Activated T-helper 17 cell treated with anti-CD3 and anti-CD28 coated beads, Interleukin-2, amount 50 U/mL, for 72 hours (primary cell): ENCODE data around the gene ROBO1. TPM values are rescaled to one million over a fixed set of nuclear protein-coding genes. Genes with fewer than 3 reads are reported as not detected.

ENCODE experiments used
- ATAC-seq: fragments of 150-1000 bp; cut with Tn5 transposase; replicated peaks from 2 replicates; pipeline ENCODE4 v1.10.0; 2021; ENCODE audit warnings: mild to moderate bottlenecking, moderate library complexity
- H3K27ac Mint-ChIP-seq: one replicate; pipeline ENCODE4 v1.8.0; 2022; ENCODE audit warnings: mixed read lengths
- H3K27me3 Mint-ChIP-seq: one replicate; pipeline ENCODE4 v1.8.0; 2022; ENCODE audit warnings: mixed read lengths
- H3K36me3 Mint-ChIP-seq: one replicate; pipeline ENCODE4 v1.8.0; 2022; ENCODE audit warnings: low read depth, mild to moderate bottlenecking, mixed read lengths
- H3K4me1 Mint-ChIP-seq: one replicate; pipeline ENCODE4 v1.8.0; 2022; ENCODE audit warnings: mixed read lengths
- H3K4me3 Mint-ChIP-seq: one replicate; pipeline ENCODE4 v1.8.0; 2022; ENCODE audit warnings: mild to moderate bottlenecking, mixed read lengths
- H3K9me3 Mint-ChIP-seq: one replicate; pipeline ENCODE4 v1.8.0; 2022; ENCODE audit warnings: mixed read lengths
- total RNA-seq, 2 donors: library from RNA; stranded (reverse); gene quantifications; one replicate each; pipeline ENCODE4 v1.2.3, GENCODE V29; 2022

Gene ROBO1
- total RNA-seq, 2 donors from 2014 or later, result not detected

GRCh38 chr3:79002465-79003372 is 765.1 kb downstream of the ROBO1 start:
- H3K4me1 Mint-ChIP-seq, result no peaks in the 10 kb centered on the region
- H3K4me3 Mint-ChIP-seq, result no peak overlapping the region
- no peak overlapping the region for H3K27ac Mint-ChIP-seq
- ATAC-seq, result no peak
- H3K36me3 Mint-ChIP-seq, result no peaks in the 10 kb centered on the region
- no peaks in the 10 kb centered on the region for H3K27me3 Mint-ChIP-seq
- H3K9me3 Mint-ChIP-seq, result peaks cover 14% of the 10 kb centered on the region

GRCh38 chr3:79001255-79001654 is 766.5 kb downstream of the ROBO1 start:
- Mint-ChIP-seq H3K9me3 (peaks cover 24% of the 10 kb centered on the region), H3K36me3 (no peaks in the 10 kb centered on the region), H3K4me3 (no peak overlapping the region), H3K27me3 (no peaks in the 10 kb centered on the region), H3K27ac (no peak overlapping the region), H3K4me1 (no peaks in the 10 kb centered on the region)
- ATAC-seq, result no peak

GRCh38 chr3:78999139-78999538 is 768.7 kb downstream of the ROBO1 start:
- Mint-ChIP-seq H3K36me3 (no peaks in the 10 kb centered on the region), H3K27ac (no peak overlapping the region), H3K27me3 (no peaks in the 10 kb centered on the region), H3K4me1 (no peaks in the 10 kb centered on the region), H3K9me3 (peaks cover 28% of the 10 kb centered on the region), H3K4me3 (no peak overlapping the region)
- ATAC-seq, result no peak

GRCh38 chr3:78995087-78995486 is 772.7 kb downstream of the ROBO1 start:
- H3K4me1 Mint-ChIP-seq, result no peaks in the 10 kb centered on the region
- no peak overlapping the region for H3K4me3 Mint-ChIP-seq
- no peak overlapping the region for H3K27ac Mint-ChIP-seq
- H3K9me3 Mint-ChIP-seq, result peaks cover 34% of the 10 kb centered on the region
- H3K27me3 Mint-ChIP-seq, result no peaks in the 10 kb centered on the region
- ATAC-seq, result no peak
- H3K36me3 Mint-ChIP-seq, result no peaks in the 10 kb centered on the region

- Mint-ChIP-seq H3K27me3 (no peaks in the 10 kb centered on the region), H3K4me3 (no peak overlapping the region)
Observed at GRCh38 chr3:78994174-78995027, 773.4 kb downstream of the ROBO1 start.

GRCh38 chr3:78993375-78993774 is 774.4 kb downstream of the ROBO1 start:
- Mint-ChIP-seq H3K36me3 (no peaks in the 10 kb centered on the region), H3K27ac (no peak overlapping the region), H3K4me1 (no peaks in the 10 kb centered on the region), H3K4me3 (no peak overlapping the region), H3K9me3 (peaks cover 34% of the 10 kb centered on the region), H3K27me3 (no peaks in the 10 kb centered on the region)
- no peak for ATAC-seq

More at GRCh38 chr3:78994174-78995027, 773.4 kb downstream of the ROBO1 start:
- Mint-ChIP-seq H3K27ac (no peak overlapping the region), H3K9me3 (peaks cover 34% of the 10 kb centered on the region), H3K36me3 (no peaks in the 10 kb centered on the region), H3K4me1 (no peaks in the 10 kb centered on the region)
- no peak for ATAC-seq

GRCh38 chr3:78992830-78993229 is 775.0 kb downstream of the ROBO1 start:
- H3K27ac Mint-ChIP-seq, result no peak overlapping the region
- no peaks in the 10 kb centered on the region for H3K27me3 Mint-ChIP-seq
- no peaks in the 10 kb centered on the region for H3K4me1 Mint-ChIP-seq
- H3K9me3 Mint-ChIP-seq, result peaks cover 33% of the 10 kb centered on the region
- H3K36me3 Mint-ChIP-seq, result no peaks in the 10 kb centered on the region
- H3K4me3 Mint-ChIP-seq, result no peak overlapping the region
- no peak for ATAC-seq

GRCh38 chr3:78992400-78992799 is 775.4 kb downstream of the ROBO1 start:
- no peak overlapping the region for H3K27ac Mint-ChIP-seq
- H3K4me1 Mint-ChIP-seq, result no peaks in the 10 kb centered on the region
- no peak overlapping the region for H3K4me3 Mint-ChIP-seq
- no peak for ATAC-seq
- no peaks in the 10 kb centered on the region for H3K27me3 Mint-ChIP-seq
- peaks cover 30% of the 10 kb centered on the region for H3K9me3 Mint-ChIP-seq
- H3K36me3 Mint-ChIP-seq, result no peaks in the 10 kb centered on the region

- peaks cover 31% of the 10 kb centered on the region for H3K9me3 Mint-ChIP-seq
- ATAC-seq, result no peak
- H3K27me3 Mint-ChIP-seq, result no peaks in the 10 kb centered on the region
- no peak overlapping the region for H3K4me3 Mint-ChIP-seq
- H3K36me3 Mint-ChIP-seq, result no peaks in the 10 kb centered on the region
- no peaks in the 10 kb centered on the region for H3K4me1 Mint-ChIP-seq
- no peak overlapping the region for H3K27ac Mint-ChIP-seq
Observed at GRCh38 chr3:78991656-78992055, 776.1 kb downstream of the ROBO1 start.

- Mint-ChIP-seq H3K27me3 (no peaks in the 10 kb centered on the region), H3K27ac (no peak overlapping the region), H3K4me1 (no peaks in the 10 kb centered on the region), H3K9me3 (peaks cover 21% of the 10 kb centered on the region), H3K36me3 (no peaks in the 10 kb centered on the region), H3K4me3 (no peak overlapping the region)
- no peak for ATAC-seq
Observed at GRCh38 chr3:78990156-78990555, 777.6 kb downstream of the ROBO1 start.

- Mint-ChIP-seq H3K27ac (no peak overlapping the region), H3K9me3 (peaks cover 20% of the 10 kb centered on the region)
- ATAC-seq, result no peak
Observed at GRCh38 chr3:78988324-78988723, 779.5 kb downstream of the ROBO1 start.

GRCh38 chr3:78986416-78987101 is 781.2 kb downstream of the ROBO1 start:
- Mint-ChIP-seq H3K36me3 (no peaks in the 10 kb centered on the region), H3K4me3 (no peak overlapping the region), H3K27ac (no peak overlapping the region), H3K27me3 (no peaks in the 10 kb centered on the region), H3K4me1 (no peaks in the 10 kb centered on the region), H3K9me3 (peaks cover 26% of the 10 kb centered on the region)
- no peak for ATAC-seq

More at GRCh38 chr3:78988324-78988723, 779.5 kb downstream of the ROBO1 start:
- Mint-ChIP-seq H3K4me1 (no peaks in the 10 kb centered on the region), H3K27me3 (no peaks in the 10 kb centered on the region), H3K36me3 (no peaks in the 10 kb centered on the region), H3K4me3 (no peak overlapping the region)

GRCh38 chr3:78985981-78986380 is 781.8 kb downstream of the ROBO1 start:
- no peak overlapping the region for H3K27ac Mint-ChIP-seq

GRCh38 chr3:78979028-78979427 is 788.8 kb downstream of the ROBO1 start:
- no peak for ATAC-seq
- Mint-ChIP-seq H3K27ac (no peak overlapping the region), H3K4me1 (no peaks in the 10 kb centered on the region), H3K27me3 (no peaks in the 10 kb centered on the region), H3K4me3 (no peak overlapping the region), H3K36me3 (no peaks in the 10 kb centered on the region), H3K9me3 (peaks cover 16% of the 10 kb centered on the region)

More at GRCh38 chr3:78985981-78986380, 781.8 kb downstream of the ROBO1 start:
- Mint-ChIP-seq H3K4me1 (no peaks in the 10 kb centered on the region), H3K27me3 (no peaks in the 10 kb centered on the region), H3K4me3 (no peak overlapping the region), H3K36me3 (no peaks in the 10 kb centered on the region), H3K9me3 (peaks cover 25% of the 10 kb centered on the region)
- ATAC-seq, result no peak
